Lower leg skin (tissue), 3 donors: ENCODE measurements around the gene GP5.

Experiments
- POLR2A ChIP-seq, 2 donors: fragments of 450-650 bp; IDR thresholded peaks; one replicate each; pipeline ENCODE4 v1.6.1; 2016 to 2017; ENCODE audit warnings: antibody characterized with exemption in 2 of 2, mild to moderate bottlenecking in 1 of 2, moderate library complexity in 1 of 2
- TF ChIP-seq, protein P1 (sequence below), 3 donors: fragments of 450-650 bp; IDR thresholded peaks; one replicate each; pipeline ENCODE4 v1.5.1; 2016; ENCODE audit warnings: antibody characterized with exemption in 3 of 3, mild to moderate bottlenecking in 3 of 3, moderate library complexity in 2 of 3

- TF ChIP-seq POLR2A (IDR thresholded peaks at IDR 0.05), result no peak
- TF ChIP-seq, protein P1, sequence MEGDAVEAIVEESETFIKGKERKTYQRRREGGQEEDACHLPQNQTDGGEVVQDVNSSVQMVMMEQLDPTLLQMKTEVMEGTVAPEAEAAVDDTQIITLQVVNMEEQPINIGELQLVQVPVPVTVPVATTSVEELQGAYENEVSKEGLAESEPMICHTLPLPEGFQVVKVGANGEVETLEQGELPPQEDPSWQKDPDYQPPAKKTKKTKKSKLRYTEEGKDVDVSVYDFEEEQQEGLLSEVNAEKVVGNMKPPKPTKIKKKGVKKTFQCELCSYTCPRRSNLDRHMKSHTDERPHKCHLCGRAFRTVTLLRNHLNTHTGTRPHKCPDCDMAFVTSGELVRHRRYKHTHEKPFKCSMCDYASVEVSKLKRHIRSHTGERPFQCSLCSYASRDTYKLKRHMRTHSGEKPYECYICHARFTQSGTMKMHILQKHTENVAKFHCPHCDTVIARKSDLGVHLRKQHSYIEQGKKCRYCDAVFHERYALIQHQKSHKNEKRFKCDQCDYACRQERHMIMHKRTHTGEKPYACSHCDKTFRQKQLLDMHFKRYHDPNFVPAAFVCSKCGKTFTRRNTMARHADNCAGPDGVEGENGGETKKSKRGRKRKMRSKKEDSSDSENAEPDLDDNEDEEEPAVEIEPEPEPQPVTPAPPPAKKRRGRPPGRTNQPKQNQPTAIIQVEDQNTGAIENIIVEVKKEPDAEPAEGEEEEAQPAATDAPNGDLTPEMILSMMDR (IDR thresholded peaks at IDR 0.05), result no peak
Measured at GRCh38 chr3:194360568-194360967, 38.5 kb downstream of the GP5 start.
